ENCODE measurements around the gene GLO1.

The GLO1 gene

GRCh38 chr6:38702558-38703397 lies at the start of gene GLO1:
Gene GLO1, minus strand, starts transcription at chr6:38703145. Its CDS starts 91 bp downstream, at chr6:38703054.
- peak; percentile 94 for DNase-seq (ENCODE audit: low read depth)

GRCh38 chr6:38750968-38751615 lies 48.1 kb upstream of the GLO1 start:
- no peak for DNase-seq (ENCODE audit: low read depth)

- no peak for DNase-seq (ENCODE audit: low read depth)
These were observed 46.5 kb upstream of the GLO1 start for GRCh38 chr6:38749473-38749872.

GRCh38 chr6:38739532-38739931 lies 36.6 kb upstream of the GLO1 start:
- DNase-seq (ENCODE audit: low read depth) = no peak

DNA sequence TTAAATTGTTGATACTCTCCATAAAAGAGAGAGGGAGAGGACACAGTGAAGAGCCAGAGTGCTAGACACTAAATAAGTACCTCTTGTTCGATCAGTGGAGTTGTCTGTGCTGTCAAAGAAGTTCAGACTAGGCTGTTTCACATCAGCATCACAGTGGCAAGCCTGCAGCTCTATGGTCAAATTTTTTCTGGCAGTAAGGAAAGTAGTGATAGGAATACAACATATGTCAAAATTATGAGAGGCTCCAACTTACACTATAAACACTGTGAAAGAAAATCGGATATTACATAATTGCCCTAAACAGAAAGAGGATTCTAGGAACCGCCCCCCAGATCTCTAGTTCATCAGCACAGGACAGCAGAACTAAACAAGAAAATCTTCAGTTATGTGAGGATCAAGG lies 35.3 kb upstream of the GLO1 start:
- no peak for DNase-seq (ENCODE audit: low read depth)

DNA sequence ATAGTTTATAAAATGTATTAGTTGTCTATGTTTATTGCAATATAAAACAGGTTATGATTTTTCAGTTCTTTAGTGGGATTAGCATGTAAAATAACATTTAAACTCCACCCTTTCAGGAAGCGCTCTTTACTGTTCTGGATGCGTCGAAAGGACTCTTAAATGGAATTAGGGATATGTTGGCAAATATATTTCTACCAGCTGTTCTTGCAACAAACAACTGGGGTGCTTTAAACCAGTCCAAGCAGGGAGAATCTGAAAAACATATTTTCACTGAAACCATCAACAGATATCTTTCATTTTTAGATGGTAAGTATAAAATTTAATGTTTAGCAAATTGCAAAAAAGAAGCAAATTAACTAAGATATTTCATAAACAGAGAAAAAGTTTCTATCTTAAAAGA lies 34.0 kb upstream of the GLO1 start:
- DNase-seq (ENCODE audit: low read depth) = no peak

GRCh38 chr6:38730140-38730862 lies 27.4 kb upstream of the GLO1 start:
- no peak for DNase-seq (ENCODE audit: low read depth)

GRCh38 chr6:38728203-38728602 lies 25.3 kb upstream of the GLO1 start:
- no peak for DNase-seq (ENCODE audit: low read depth)

GRCh38 chr6:38725414-38726183 lies 22.7 kb upstream of the GLO1 start:
- DNase-seq (ENCODE audit: low read depth) = no peak

DNA sequence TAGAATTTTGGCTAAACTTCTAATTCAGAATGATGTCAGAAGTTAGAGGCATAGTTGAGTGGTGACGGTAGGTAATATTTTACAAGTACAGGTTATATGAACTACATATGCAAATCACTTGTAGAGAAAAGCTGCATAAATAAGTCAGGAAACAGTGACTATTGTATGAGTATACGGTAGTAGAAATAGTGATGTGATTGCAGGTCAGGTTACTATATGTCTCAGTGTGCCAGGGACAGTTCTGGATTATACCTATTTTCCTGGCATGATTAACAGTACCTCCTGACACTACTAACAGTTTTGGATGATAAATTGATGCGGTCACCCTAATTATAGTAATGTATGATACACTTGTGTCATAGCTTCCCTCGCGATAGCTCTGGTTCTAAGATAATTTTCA lies 21.4 kb upstream of the GLO1 start:
- no peak for DNase-seq (ENCODE audit: low read depth)

DNA sequence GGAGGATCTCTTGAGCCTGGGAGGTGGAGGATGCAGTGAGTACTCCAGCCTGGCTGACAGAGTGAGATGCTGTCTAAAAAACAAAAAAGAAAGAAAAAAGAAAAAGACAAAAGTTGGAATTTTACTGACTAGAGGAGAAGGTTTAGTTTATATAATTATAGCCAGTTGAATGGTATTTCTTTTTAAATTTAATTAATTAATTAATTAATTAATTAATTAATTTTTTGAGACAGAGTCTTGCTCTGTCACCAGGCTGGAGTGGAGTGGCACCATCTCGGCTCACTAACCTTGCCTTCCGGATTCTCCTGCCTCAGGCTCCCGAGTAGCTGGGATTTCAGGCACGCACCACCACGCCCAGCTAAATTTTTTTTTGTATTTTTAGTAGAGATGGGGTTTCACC lies 20.8 kb upstream of the GLO1 start:
- DNase-seq (ENCODE audit: low read depth) = no peak

GRCh38 chr6:38722727-38723334 lies 19.9 kb upstream of the GLO1 start:
- no peak for DNase-seq (ENCODE audit: low read depth)

DNA sequence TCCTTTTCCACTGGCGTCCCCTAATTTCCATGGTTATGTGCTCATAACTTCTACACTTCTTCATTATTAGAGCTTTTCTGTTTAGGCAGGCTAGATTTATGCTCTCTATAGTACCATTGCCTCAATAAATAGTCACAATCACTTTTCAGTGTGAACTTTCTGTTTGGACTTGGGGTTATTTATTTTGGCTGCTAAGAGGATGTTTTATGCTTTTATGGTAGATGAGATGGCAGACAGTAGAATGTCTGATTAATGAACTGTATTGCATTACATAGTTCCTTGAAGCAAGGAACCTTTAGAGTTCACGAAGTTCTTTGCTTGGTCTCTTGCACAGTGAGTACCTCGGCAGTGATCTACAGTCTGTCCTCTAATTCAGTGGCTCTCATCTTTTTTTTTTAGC lies 19.1 kb upstream of the GLO1 start:
- no peak for DNase-seq (ENCODE audit: low read depth)

- DNase-seq (ENCODE audit: low read depth) = no peak
These were observed 17.4 kb upstream of the GLO1 start for GRCh38 chr6:38720295-38720694.

GRCh38 chr6:38719358-38719757 lies 16.4 kb upstream of the GLO1 start:
- no peak for DNase-seq (ENCODE audit: low read depth)

GRCh38 chr6:38716825-38717224 lies 13.9 kb upstream of the GLO1 start:
- no peak for DNase-seq (ENCODE audit: low read depth)

- DNase-seq (ENCODE audit: low read depth) = peak; percentile 2
These were observed 12.2 kb upstream of the GLO1 start, which contains the start of gene DNAH8 for GRCh38 chr6:38715016-38715689. Gene DNAH8, plus strand, starts transcription at chr6:38715311. Its CDS starts 7,499 bp downstream, at chr6:38722810.

DNA sequence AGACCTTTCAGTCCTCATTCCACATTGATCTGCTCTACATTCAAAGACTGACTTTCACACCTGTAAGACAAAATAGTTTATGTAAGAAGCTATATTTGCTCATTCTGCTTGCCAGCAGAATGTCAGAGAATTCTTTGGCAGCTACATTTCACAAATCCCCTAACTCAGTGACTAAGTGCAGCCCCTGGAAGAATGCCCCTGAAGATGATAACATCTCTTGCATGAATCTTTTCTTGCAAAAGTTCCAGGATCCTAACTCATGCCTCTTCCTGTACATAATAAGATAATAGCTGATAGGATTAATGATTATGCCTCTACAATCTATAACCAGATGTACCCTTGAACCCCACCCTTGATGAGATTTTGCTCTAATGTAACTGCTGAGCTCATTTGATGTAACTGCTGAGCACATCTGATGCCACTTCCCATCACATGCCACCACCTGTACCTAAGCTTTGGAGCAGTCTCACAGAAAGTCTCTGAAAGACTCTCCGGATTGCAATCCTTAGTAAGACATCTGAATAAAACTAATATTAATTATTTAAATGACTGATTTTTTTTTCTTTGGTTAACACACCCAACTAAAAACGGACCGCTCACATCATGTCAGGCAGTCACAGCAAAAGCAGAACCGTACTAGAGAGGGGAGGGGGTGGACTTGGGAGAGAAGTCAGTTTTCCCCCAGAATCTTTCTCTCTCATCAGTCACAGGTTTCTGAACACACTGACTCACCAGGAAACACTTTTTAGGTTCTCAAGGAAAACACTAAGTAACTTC lies 11.5 kb upstream of the GLO1 start:
- no peak for DNase-seq (ENCODE audit: low read depth)

DNA sequence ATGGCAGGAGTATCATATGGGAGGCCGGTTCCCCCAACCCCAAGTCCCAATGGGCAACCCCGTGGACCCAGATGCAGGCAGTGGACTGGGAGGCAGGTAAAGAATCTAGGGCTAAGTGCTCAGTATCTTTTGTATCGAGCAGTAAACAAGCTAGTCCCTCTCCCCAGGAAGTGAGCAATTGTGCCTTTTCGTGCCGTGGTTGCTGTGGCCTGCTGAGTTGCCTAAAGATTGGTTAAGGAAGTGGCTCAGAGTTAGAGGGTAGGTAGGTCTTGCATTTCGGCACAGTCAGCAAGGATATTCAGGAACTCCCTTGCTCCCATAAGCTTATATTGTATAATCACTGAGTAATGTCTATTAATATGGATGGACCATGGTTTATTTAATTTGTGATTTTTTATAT lies 10.9 kb upstream of the GLO1 start:
- peak; percentile 30 for DNase-seq (ENCODE audit: low read depth)

DNA sequence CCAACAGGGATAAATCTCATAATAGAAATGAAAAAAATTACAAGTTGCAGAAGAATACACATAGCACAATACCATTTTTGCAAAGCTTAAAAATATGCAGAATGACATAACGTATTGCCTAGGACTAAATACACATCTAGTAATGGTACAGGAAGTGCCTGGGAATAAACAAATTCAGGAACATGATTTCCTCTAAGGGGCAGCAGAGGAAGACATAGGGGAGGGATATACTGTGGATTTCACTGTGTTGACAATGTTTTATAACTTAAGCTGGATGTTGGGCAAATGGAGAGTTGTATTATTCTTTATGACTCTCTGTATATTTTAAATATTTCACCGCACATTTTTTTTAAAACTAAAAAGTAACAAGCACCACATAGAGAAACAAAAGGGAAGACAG lies 5.6 kb upstream of the GLO1 start:
- DNase-seq (ENCODE audit: low read depth) = no peak
